OCI-LY1 (cell line): ENCODE data around the gene EIF3F.

ENCODE experiments used
- H2AFZ ChIP-seq: fragments of 200-600 bp; sonication (generic), shearing (Covaris generic); 2 replicates; pipeline ENCODE4 v1.6.0; 2014; ENCODE audit warnings: antibody characterized with exemption, mild to moderate bottlenecking, low read length
- H3F3A ChIP-seq: fragments of 200-600 bp; sonication (generic), shearing (Covaris generic); 2 replicates; pipeline ENCODE4 v1.6.0; 2014; ENCODE audit warnings: mild to moderate bottlenecking, antibody characterized with exemption, low read length, moderate library complexity; ENCODE audit not compliant: insufficient read depth
- H3K27ac ChIP-seq: fragments of 200-600 bp; sonication (generic); 2 replicates; pipeline ENCODE4 v1.5.1; 2014; ENCODE audit warnings: low read length, mixed run types, mild to moderate bottlenecking, low read depth; ENCODE audit not compliant: poor library complexity, severe bottlenecking
- H3K27me3 ChIP-seq: fragments of 200-600 bp; sonication (generic); 2 replicates; pipeline ENCODE4 v1.6.0; 2014; ENCODE audit warnings: antibody characterized with exemption, mild to moderate bottlenecking, low read length, moderate library complexity; ENCODE audit not compliant: insufficient read depth
- H3K36me3 ChIP-seq: fragments of 200-600 bp; sonication (generic); 2 replicates; pipeline ENCODE4 v1.6.1; 2014; ENCODE audit warnings: mild to moderate bottlenecking, antibody characterized with exemption, low read length, moderate library complexity, mixed read lengths; ENCODE audit not compliant: insufficient read depth
- H3K4me1 ChIP-seq: fragments of 200-600 bp; sonication (generic); 2 replicates; pipeline ENCODE4 v1.5.1; 2014; ENCODE audit warnings: mild to moderate bottlenecking, low read length, moderate library complexity; ENCODE audit not compliant: insufficient read depth, severe bottlenecking
- H3K4me2 ChIP-seq: fragments of 200-600 bp; sonication (generic), shearing (Covaris generic); 2 replicates; pipeline ENCODE4 v1.6.1; 2014; ENCODE audit warnings: low read length
- H3K4me3 ChIP-seq: fragments of 200-600 bp; sonication (generic); 2 replicates; pipeline ENCODE4 v1.5.1; 2014; ENCODE audit warnings: low read length, low read depth, mild to moderate bottlenecking, mixed read lengths; ENCODE audit not compliant: poor library complexity, severe bottlenecking
- H3K79me2 ChIP-seq: fragments of 200-600 bp; shearing (Covaris generic); 2 replicates; pipeline ENCODE4 v1.6.1; 2016; ENCODE audit warnings: mixed run types, low read length, mixed read lengths; ENCODE audit not compliant: insufficient read depth
- H3K9ac ChIP-seq: fragments of 200-600 bp; sonication (generic), shearing (Covaris generic); 2 replicates; pipeline ENCODE4 v1.6.1; 2014; ENCODE audit warnings: mild to moderate bottlenecking, low read length, mixed read lengths
- H3K9me2 ChIP-seq: fragments of 200-600 bp; sonication (generic), shearing (Covaris generic); 2 replicates; pipeline ENCODE4 v1.6.1; 2014; ENCODE audit warnings: low read depth, mild to moderate bottlenecking, low read length, mixed read lengths
- H3K9me3 ChIP-seq: fragments of 200-600 bp; shearing (Covaris generic); 2 replicates; pipeline ENCODE4 v1.6.1; 2014; ENCODE audit warnings: low read length, mixed read lengths
- H4K20me1 ChIP-seq: fragments of 200-600 bp; sonication (generic), shearing (Covaris generic); 2 replicates; pipeline ENCODE4 v1.6.0; 2016; ENCODE audit warnings: mild to moderate bottlenecking, low read length; ENCODE audit not compliant: insufficient read depth
- CTCF ChIP-seq: fragments of 200-600 bp; sonication (generic), shearing (Covaris generic); IDR thresholded peaks from 2 replicates; pipeline ENCODE4 v1.5.1; 2017; ENCODE audit warnings: mild to moderate bottlenecking, antibody characterized with exemption, low read length, moderate library complexity, mixed read lengths
- EZH2 ChIP-seq: fragments of 200-600 bp; sonication (generic), shearing (Covaris generic); IDR thresholded peaks from 2 replicates; pipeline ENCODE4 v1.8.0; 2017; ENCODE audit warnings: borderline replicate concordance, mixed run types, mild to moderate bottlenecking, antibody characterized with exemption, low read length, moderate library complexity, mixed read lengths

Gene EIF3F

GRCh38 chr11:8006349-8006977 is 19.3 kb downstream of the EIF3F start:
- H3K79me2 ChIP-seq, result no peaks in the 10 kb centered on the region
- no peak overlapping the region for H3K4me3 ChIP-seq
- H3K9ac ChIP-seq, result no peak overlapping the region

GRCh38 chr11:8008212-8008611 is 21.1 kb downstream of the EIF3F start:
- Histone ChIP-seq H2AFZ (no peak overlapping the region), H3K27ac (no peak overlapping the region), H3K4me2 (no peak overlapping the region)

More at GRCh38 chr11:8006349-8006977, 19.3 kb downstream of the EIF3F start:
- Histone ChIP-seq H3F3A (no peaks in the 10 kb centered on the region), H2AFZ (no peak overlapping the region), H3K27me3 (no peaks in the 10 kb centered on the region), H3K4me1 (no peaks in the 10 kb centered on the region), H3K36me3 (no peaks in the 10 kb centered on the region), H3K9me3 (no peaks in the 10 kb centered on the region), H3K9me2 (no peaks in the 10 kb centered on the region), H3K4me2 (no peak overlapping the region), H4K20me1 (no peaks in the 10 kb centered on the region), H3K27ac (no peak overlapping the region)
- TF ChIP-seq CTCF (peak; percentile 86), EZH2 (no peak)

GRCh38 chr11:8009856-8010255 is 22.7 kb downstream of the EIF3F start:
- H3K27me3 ChIP-seq, result no peaks in the 10 kb centered on the region
- H3K9me3 ChIP-seq, result no peaks in the 10 kb centered on the region
- no peaks in the 10 kb centered on the region for H3K9me2 ChIP-seq
- no peaks in the 10 kb centered on the region for H3K36me3 ChIP-seq
- no peaks in the 10 kb centered on the region for H3K79me2 ChIP-seq
- no peaks in the 10 kb centered on the region for H4K20me1 ChIP-seq
- H3K9ac ChIP-seq, result no peak overlapping the region
- no peak overlapping the region for H3K4me2 ChIP-seq
- no peaks in the 10 kb centered on the region for H3F3A ChIP-seq
- H2AFZ ChIP-seq, result no peak overlapping the region
- TF ChIP-seq EZH2 (no peak), CTCF (no peak)
- no peak overlapping the region for H3K4me3 ChIP-seq
- H3K27ac ChIP-seq, result no peak overlapping the region
- no peaks in the 10 kb centered on the region for H3K4me1 ChIP-seq

More at GRCh38 chr11:8008212-8008611, 21.1 kb downstream of the EIF3F start:
- Histone ChIP-seq H3K36me3 (no peaks in the 10 kb centered on the region), H3K9ac (no peak overlapping the region), H3K79me2 (no peaks in the 10 kb centered on the region), H3K9me2 (no peaks in the 10 kb centered on the region), H3K4me3 (no peak overlapping the region), H3K4me1 (no peaks in the 10 kb centered on the region), H4K20me1 (no peaks in the 10 kb centered on the region), H3K27me3 (no peaks in the 10 kb centered on the region), H3K9me3 (no peaks in the 10 kb centered on the region), H3F3A (no peaks in the 10 kb centered on the region)
- no peak for TF ChIP-seq CTCF
- no peak for TF ChIP-seq EZH2
